A549 (cell line): ENCODE data around the gene MGAT5B. TPM values are rescaled to one million over a fixed set of nuclear protein-coding genes. Genes with fewer than 3 reads are reported as not detected.

ENCODE experiments used
- ATAC-seq, 2 experiments: fragments of 200-7000 bp in 1 of 2; fragments of >200 bp in 1 of 2; cut with Nextera tagmentation in 1 of 2; cut with Tn5 transposase in 1 of 2; 3 replicates each; pipeline versions ENCODE4 v1.8.0 to v1.9.1; 2018 to 2020; ENCODE audit warnings: mild to moderate bottlenecking in 1 of 2, moderate library complexity in 1 of 2
- CTCF ChIA-PET: fragments of 300-600 bp; sonication (Branson Sonifier 250); formaldehyde crosslinking; extraction: SDS; loops from one replicate; lab custom pipeline; 2021; ENCODE audit warnings: antibody characterized with exemption, inconsistent platforms; lab: Yijun Ruan, JAX
- POLR2A ChIA-PET: fragments of 350-600 bp; formaldehyde crosslinking; extraction: SDS; loops from one replicate; lab custom pipeline; 2021; ENCODE audit warnings: antibody characterized with exemption, inconsistent platforms; lab: Yijun Ruan, JAX
- DNase-seq, 2 experiments: peaks; one replicate each; pipeline versions ENCODE4 v3.0.0 to v3.0.0-alpha.2; 2011 to 2016; ENCODE audit warnings: low read depth in 1 of 2, low spot score in 1 of 2
- FAIRE-seq: peaks from 2 replicates; lab custom pipeline; 2011; peaks lifted over from hg19 to GRCh38; lab: Jason Lieb, UNC
- H3K27ac ChIP-seq, 2 experiments: fragments of >200 bp; sonication (Bioruptor Twin); formaldehyde crosslinking; 3 replicates each; pipeline ENCODE4 v1.5.1; 2016 to 2017
- H3K4me1 ChIP-seq: fragments of >200 bp; sonication (Bioruptor Twin); formaldehyde crosslinking; 3 replicates; pipeline ENCODE4 v1.6.1; 2016
- H3K4me2 ChIP-seq: fragments of >200 bp; sonication (Bioruptor Twin); formaldehyde crosslinking; 3 replicates; pipeline ENCODE4 v1.6.1; 2016
- H3K4me3 ChIP-seq: fragments of >200 bp; sonication (Bioruptor Twin); formaldehyde crosslinking; 3 replicates; pipeline ENCODE4 v1.5.1; 2016
- H3K9me3 ChIP-seq: fragments of >200 bp; sonication (Bioruptor Twin); formaldehyde crosslinking; 3 replicates; pipeline ENCODE4 v1.6.1; 2016
- CBX2 ChIP-seq: fragments of 200-600 bp; sonication (generic); IDR thresholded peaks from 2 replicates; pipeline ENCODE4 v1.6.1; 2016; ENCODE audit warnings: low read depth, mild to moderate bottlenecking, borderline replicate concordance
- CBX8 ChIP-seq: fragments of 200-600 bp; sonication (generic); IDR thresholded peaks from 2 replicates; pipeline ENCODE4 v1.6.1; 2016
- CEBPB ChIP-seq, 2 experiments: fragments of >200 bp in 1 of 2; sonication (Bioruptor Twin) in 1 of 2; formaldehyde crosslinking in 1 of 2; IDR thresholded peaks; 2 replicates each; pipeline ENCODE4 v1.6.1; 2012 to 2016
- CHD2 ChIP-seq: fragments of 150-350 bp; IDR thresholded peaks from 2 replicates; pipeline ENCODE4 v1.6.1; 2014; ENCODE audit warnings: low read length; ENCODE audit not compliant: partially characterized antibody
- EHF ChIP-seq: fragments of 250-450 bp; sonication (Bioruptor Pico); IDR thresholded peaks from 2 replicates; pipeline ENCODE4 v1.5.0; 2020; ENCODE audit warnings: mild to moderate bottlenecking
- KDM1A ChIP-seq: fragments of 200-600 bp; sonication (generic); IDR thresholded peaks from 2 replicates; pipeline ENCODE4 v1.6.1; 2016; ENCODE audit warnings: low read depth, mild to moderate bottlenecking
- NPAS2 ChIP-seq: fragments of 250-450 bp; sonication (Bioruptor Pico); IDR thresholded peaks from 2 replicates; pipeline ENCODE4 v1.8.0; 2022; ENCODE audit warnings: mild to moderate bottlenecking, moderate library complexity, borderline replicate concordance
- RNF2 ChIP-seq: fragments of 200-600 bp; sonication (generic); IDR thresholded peaks from 2 replicates; pipeline ENCODE4 v1.6.1; 2016; ENCODE audit warnings: low read depth, mild to moderate bottlenecking, antibody characterized with exemption, moderate library complexity, borderline replicate concordance
- TFCP2L1 ChIP-seq: fragments of 250-450 bp; sonication (Bioruptor Pico); IDR thresholded peaks from 2 replicates; pipeline ENCODE4 v1.5.0; 2021; ENCODE audit warnings: mild to moderate bottlenecking
- TP53 ChIP-seq: fragments of 250-450 bp; sonication (Bioruptor Pico); IDR thresholded peaks from 2 replicates; pipeline ENCODE4 v1.5.0; 2021; ENCODE audit warnings: mild to moderate bottlenecking, moderate library complexity
- ZSCAN20 ChIP-seq: fragments of 250-450 bp; sonication (Bioruptor Pico); IDR thresholded peaks from 2 replicates; pipeline ENCODE4 v1.8.0; 2022; ENCODE audit warnings: mild to moderate bottlenecking, moderate library complexity
- WGBS: methylation state at CpG from one replicate; pipeline ENCODE4 v1.1.6; 2017; ENCODE audit errors: missing lambda C conversion rate; 5-methylcytosine and 5-hydroxymethylcytosine counted together
- polyA plus RNA-seq, 4 experiments: library from polyadenylated mRNA; depleted of rRNA in 3 of 4; stranded (reverse); fragments of >200 nt; fragmentation: RNase III in 1 of 4; extraction: RNeasy Plus Mini Kit Qiagen cat#74134 plus additional on column Dnase treatment in 1 of 4; gene quantifications; 2 replicates in 3 of 4; 3 replicates in 1 of 4; pipeline ENCODE4 v1.2.3, GENCODE V29; 2011 to 2017
- TF ChIP-seq, protein P1 (sequence below): fragments of 200-600 bp; sonication (generic); IDR thresholded peaks from 2 replicates; pipeline ENCODE4 v1.6.1; 2016; ENCODE audit warnings: antibody characterized with exemption, mild to moderate bottlenecking, moderate library complexity
- TF ChIP-seq, protein P2 (sequence below): fragments of 150-350 bp; IDR thresholded peaks from 2 replicates; pipeline ENCODE4 v1.6.1; 2014; ENCODE audit warnings: low read depth, mild to moderate bottlenecking, low read length
- TF ChIP-seq, protein P3 (sequence below): fragments of 250-450 bp; sonication (Bioruptor Pico); IDR thresholded peaks from 2 replicates; pipeline ENCODE4 v1.5.0; 2020; ENCODE audit warnings: low read depth, mild to moderate bottlenecking, moderate library complexity

Gene MGAT5B
- polyA plus RNA-seq, 2 of the 4 experiments (the other 2 are of a cell fraction): 7.6 to 22.8 TPM

DNA sequence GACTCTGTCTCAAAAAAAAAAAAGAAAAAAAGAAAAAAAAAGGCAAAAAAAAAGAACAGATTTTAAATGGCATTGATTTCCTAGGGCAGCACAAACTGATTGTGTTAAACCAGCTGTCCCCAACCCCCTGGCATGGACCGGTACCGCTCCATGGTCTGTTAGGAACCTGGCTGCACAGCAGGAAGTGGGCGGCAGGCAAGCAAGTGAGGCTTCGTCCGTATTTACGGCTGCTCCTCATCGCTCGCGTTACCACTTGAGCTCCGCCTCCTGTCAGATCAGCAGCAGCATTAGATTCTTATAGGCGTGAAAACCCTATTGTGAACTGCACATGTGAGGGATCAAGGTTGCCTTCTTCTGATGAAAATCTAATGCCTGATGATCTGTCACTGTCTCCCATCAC is 26.6 kb downstream of the MGAT5B start (continued):
- TF ChIP-seq CHD2 (no peak), CBX8 (no peak), TP53 (no peak), ZSCAN20 (CRISPR knock-in tag) (no peak)

DNA sequence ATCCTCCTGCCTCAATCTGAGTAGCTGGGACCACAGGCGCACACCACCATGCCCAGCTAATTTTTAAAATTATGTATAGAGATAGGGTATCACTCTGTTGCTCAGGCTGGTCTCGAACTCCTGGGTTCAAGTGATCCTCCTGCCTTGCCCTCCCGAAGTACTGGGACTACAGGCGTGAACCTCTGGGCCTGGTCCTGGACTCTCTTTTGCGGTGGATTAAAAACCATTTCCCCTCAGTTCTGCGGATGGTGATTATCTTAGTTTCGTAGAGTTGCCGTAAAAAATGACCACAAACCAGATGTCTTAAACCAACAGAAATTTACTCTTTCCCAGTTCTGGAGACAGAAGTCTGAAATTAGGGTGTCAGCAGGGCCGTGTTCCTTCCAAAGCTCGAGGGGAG is 28.8 kb downstream of the MGAT5B start:
- FAIRE-seq: no peak
- ChIA-PET POLR2A (no interaction called here), CTCF (interaction anchor here (1.0 kb wide), 1 partner anchor 159 kb away, joined by 3 read pairs; no protein-coding TSS in a partner anchor)
- DNase-seq: no peak
- no peak overlapping the region for H3K4me2 ChIP-seq
- H3K4me1 ChIP-seq: no peaks in the 10 kb centered on the region
- H3K4me3 ChIP-seq: no peak overlapping the region
- WGBS: 83% methylated on average over 10 of the region's 10 CpGs
- no peak overlapping the region for H3K27ac ChIP-seq
- no peak for ATAC-seq
- peaks cover 13% of the 10 kb centered on the region; the same call in 2 of the 3 replicates for H3K9me3 ChIP-seq
- TF ChIP-seq EHF: no peak
- TF ChIP-seq, all 56 proteins: peak for 0

GRCh38 chr17:76899414-76899813 is 31.2 kb downstream of the MGAT5B start:
- CTCF ChIA-PET: interaction anchor here (0.7 to 2.0 kb wide), 6 partner anchors 12 to 316 kb away, joined by 3 to 12 read pairs (median 4); partner anchors contain the start of gene MGAT5B
- H3K4me1 ChIP-seq: no peaks in the 10 kb centered on the region
- DNase-seq (no peak), FAIRE-seq (no peak), ATAC-seq (no peak)
- H3K4me2 ChIP-seq: no peak overlapping the region
- peaks cover 8% of the 10 kb centered on the region; the same call in 2 of the 3 replicates for H3K9me3 ChIP-seq
- no peak overlapping the region for H3K27ac ChIP-seq
- WGBS: 85% methylated on average over 7 of the region's 7 CpGs
- no peak overlapping the region for H3K4me3 ChIP-seq
- TF ChIP-seq TFCP2L1 (CRISPR knock-in tag) (no peak), CEBPB (IDR thresholded peaks at IDR 0.05) (0 out of 4 replicates have a peak, but pooled peaks of 1 of the 2 experiments have one; percentile 19), KDM1A (no peak)
- POLR2A ChIA-PET: no interaction called here

DNA sequence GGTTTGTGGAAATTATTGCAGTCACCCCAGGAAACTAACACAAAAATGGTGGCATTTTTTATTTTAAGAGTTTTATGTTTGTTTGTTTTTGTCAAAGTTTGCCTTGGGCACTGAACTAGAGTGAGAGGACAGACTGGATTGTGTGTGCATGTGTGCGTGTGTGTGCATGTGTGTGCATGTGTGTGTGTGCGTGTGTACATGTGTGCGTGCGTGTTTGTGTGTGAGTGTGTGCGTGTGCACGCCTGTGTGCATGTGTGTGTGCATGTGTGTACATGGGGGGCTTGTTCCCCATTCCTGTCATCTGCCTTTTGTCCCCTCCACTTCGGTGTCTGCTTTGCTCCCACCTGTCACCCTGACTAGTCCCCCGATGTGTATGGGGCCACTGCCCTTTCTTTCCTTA is 32.5 kb downstream of the MGAT5B start:
- 66% methylated on average over 8 of the region's 8 CpGs for WGBS
- Histone ChIP-seq H3K4me3 (no peak overlapping the region), H3K4me1 (no peaks in the 10 kb centered on the region), H3K4me2 (no peak overlapping the region), H3K27ac (no peak overlapping the region), H3K9me3 (no peaks in the 10 kb centered on the region)
- DNase-seq (no peak), ATAC-seq (no peak), FAIRE-seq (no peak)
- POLR2A ChIA-PET: no interaction called here
- TF ChIP-seq, protein P1, sequence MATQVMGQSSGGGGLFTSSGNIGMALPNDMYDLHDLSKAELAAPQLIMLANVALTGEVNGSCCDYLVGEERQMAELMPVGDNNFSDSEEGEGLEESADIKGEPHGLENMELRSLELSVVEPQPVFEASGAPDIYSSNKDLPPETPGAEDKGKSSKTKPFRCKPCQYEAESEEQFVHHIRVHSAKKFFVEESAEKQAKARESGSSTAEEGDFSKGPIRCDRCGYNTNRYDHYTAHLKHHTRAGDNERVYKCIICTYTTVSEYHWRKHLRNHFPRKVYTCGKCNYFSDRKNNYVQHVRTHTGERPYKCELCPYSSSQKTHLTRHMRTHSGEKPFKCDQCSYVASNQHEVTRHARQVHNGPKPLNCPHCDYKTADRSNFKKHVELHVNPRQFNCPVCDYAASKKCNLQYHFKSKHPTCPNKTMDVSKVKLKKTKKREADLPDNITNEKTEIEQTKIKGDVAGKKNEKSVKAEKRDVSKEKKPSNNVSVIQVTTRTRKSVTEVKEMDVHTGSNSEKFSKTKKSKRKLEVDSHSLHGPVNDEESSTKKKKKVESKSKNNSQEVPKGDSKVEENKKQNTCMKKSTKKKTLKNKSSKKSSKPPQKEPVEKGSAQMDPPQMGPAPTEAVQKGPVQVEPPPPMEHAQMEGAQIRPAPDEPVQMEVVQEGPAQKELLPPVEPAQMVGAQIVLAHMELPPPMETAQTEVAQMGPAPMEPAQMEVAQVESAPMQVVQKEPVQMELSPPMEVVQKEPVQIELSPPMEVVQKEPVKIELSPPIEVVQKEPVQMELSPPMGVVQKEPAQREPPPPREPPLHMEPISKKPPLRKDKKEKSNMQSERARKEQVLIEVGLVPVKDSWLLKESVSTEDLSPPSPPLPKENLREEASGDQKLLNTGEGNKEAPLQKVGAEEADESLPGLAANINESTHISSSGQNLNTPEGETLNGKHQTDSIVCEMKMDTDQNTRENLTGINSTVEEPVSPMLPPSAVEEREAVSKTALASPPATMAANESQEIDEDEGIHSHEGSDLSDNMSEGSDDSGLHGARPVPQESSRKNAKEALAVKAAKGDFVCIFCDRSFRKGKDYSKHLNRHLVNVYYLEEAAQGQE: no peak
- TF ChIP-seq, protein P2, sequence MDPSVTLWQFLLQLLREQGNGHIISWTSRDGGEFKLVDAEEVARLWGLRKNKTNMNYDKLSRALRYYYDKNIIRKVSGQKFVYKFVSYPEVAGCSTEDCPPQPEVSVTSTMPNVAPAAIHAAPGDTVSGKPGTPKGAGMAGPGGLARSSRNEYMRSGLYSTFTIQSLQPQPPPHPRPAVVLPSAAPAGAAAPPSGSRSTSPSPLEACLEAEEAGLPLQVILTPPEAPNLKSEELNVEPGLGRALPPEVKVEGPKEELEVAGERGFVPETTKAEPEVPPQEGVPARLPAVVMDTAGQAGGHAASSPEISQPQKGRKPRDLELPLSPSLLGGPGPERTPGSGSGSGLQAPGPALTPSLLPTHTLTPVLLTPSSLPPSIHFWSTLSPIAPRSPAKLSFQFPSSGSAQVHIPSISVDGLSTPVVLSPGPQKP: no peak
- TF ChIP-seq CBX2 (no peak), RNF2 (no peak), NPAS2 (CRISPR knock-in tag) (no peak)
- TF ChIP-seq, protein P3, sequence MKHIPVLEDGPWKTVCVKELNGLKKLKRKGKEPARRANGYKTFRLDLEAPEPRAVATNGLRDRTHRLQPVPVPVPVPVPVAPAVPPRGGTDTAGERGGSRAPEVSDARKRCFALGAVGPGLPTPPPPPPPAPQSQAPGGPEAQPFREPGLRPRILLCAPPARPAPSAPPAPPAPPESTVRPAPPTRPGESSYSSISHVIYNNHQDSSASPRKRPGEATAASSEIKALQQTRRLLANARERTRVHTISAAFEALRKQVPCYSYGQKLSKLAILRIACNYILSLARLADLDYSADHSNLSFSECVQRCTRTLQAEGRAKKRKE: no peak
- CTCF ChIA-PET: interaction anchor here (0.6 to 2.0 kb wide), 4 partner anchors 84 to 295 kb away, joined by 3 to 12 read pairs (median 4); no protein-coding TSS in a partner anchor
